ENCODE data around the gene CSPG4. TPM values are rescaled to one million over a fixed set of nuclear protein-coding genes. Genes with fewer than 3 reads are reported as not detected.
A peak's percentile ranks its signal among the peaks of the same experiment; 100 is the strongest.
"Not testable (repeated sequence)": the region's sequence is repeated elsewhere in the genome, so short reads cannot be mapped to it uniquely, and the experiment has no call there.

Gene CSPG4
- total RNA-seq, 2 donors from 2014 or later, result 0.02 TPM; not detected in 1

GRCh38 chr15:75682181-75683135 is 30.2 kb downstream of the CSPG4 start:
- no peak overlapping the region for H3K4me3 Mint-ChIP-seq
- H3K9me3 Mint-ChIP-seq, result no peaks in the 10 kb centered on the region
- no peaks in the 10 kb centered on the region for H3K4me1 Mint-ChIP-seq
- no peak overlapping the region for H3K27ac Mint-ChIP-seq
- no peak for ATAC-seq (replicated peaks)
- no peaks in the 10 kb centered on the region for H3K36me3 Mint-ChIP-seq (ENCODE audit: low read depth)
- no peaks in the 10 kb centered on the region for H3K27me3 Mint-ChIP-seq

GRCh38 chr15:75680007-75680789 is 32.5 kb downstream of the CSPG4 start:
- ATAC-seq (replicated peaks), result no peak
- Mint-ChIP-seq H3K4me1 (no peaks in the 10 kb centered on the region), H3K4me3 (no peak overlapping the region), H3K27me3 (no peaks in the 10 kb centered on the region), H3K9me3 (no peaks in the 10 kb centered on the region), H3K36me3 (ENCODE audit: low read depth) (no peaks in the 10 kb centered on the region), H3K27ac (peak overlapping the region; percentile 29)

- not testable (repeated sequence) for H3K4me1 Mint-ChIP-seq; H3K27me3 Mint-ChIP-seq; H3K4me3 Mint-ChIP-seq; H3K36me3 Mint-ChIP-seq (ENCODE audit: low read depth); H3K9me3 Mint-ChIP-seq; ATAC-seq (replicated peaks); H3K27ac Mint-ChIP-seq
Measured at GRCh38 chr15:75678324-75678690, 34.3 kb downstream of the CSPG4 start.

GRCh38 chr15:75677465-75678323 is 35.0 kb downstream of the CSPG4 start:
- no peaks in the 10 kb centered on the region for H3K27me3 Mint-ChIP-seq
- no peak overlapping the region for H3K4me3 Mint-ChIP-seq
- ATAC-seq (replicated peaks), result no peak
- no peak overlapping the region for H3K27ac Mint-ChIP-seq
- H3K9me3 Mint-ChIP-seq, result no peaks in the 10 kb centered on the region
- no peaks in the 10 kb centered on the region for H3K36me3 Mint-ChIP-seq (ENCODE audit: low read depth)
- H3K4me1 Mint-ChIP-seq, result no peaks in the 10 kb centered on the region

- Mint-ChIP-seq H3K27me3 (no peaks in the 10 kb centered on the region), H3K9me3 (no peaks in the 10 kb centered on the region), H3K4me1 (no peaks in the 10 kb centered on the region), H3K36me3 (ENCODE audit: low read depth) (no peaks in the 10 kb centered on the region), H3K27ac (no peak overlapping the region), H3K4me3 (no peak overlapping the region)
- ATAC-seq (replicated peaks), result no peak
Measured at GRCh38 chr15:75676688-75677464, 35.8 kb downstream of the CSPG4 start.

- Mint-ChIP-seq H3K4me3 (no peak overlapping the region), H3K36me3 (ENCODE audit: low read depth) (no peaks in the 10 kb centered on the region), H3K27ac (no peak overlapping the region), H3K27me3 (no peaks in the 10 kb centered on the region), H3K9me3 (no peaks in the 10 kb centered on the region), H3K4me1 (no peaks in the 10 kb centered on the region)
- no peak for ATAC-seq (replicated peaks)
Measured at GRCh38 chr15:75675579-75676404, 36.9 kb downstream of the CSPG4 start.

- no peaks in the 10 kb centered on the region for H3K36me3 Mint-ChIP-seq (ENCODE audit: low read depth)
- H3K27me3 Mint-ChIP-seq, result no peaks in the 10 kb centered on the region
- no peak overlapping the region for H3K4me3 Mint-ChIP-seq
- H3K9me3 Mint-ChIP-seq, result no peaks in the 10 kb centered on the region
- no peak for ATAC-seq (replicated peaks)
- no peaks in the 10 kb centered on the region for H3K4me1 Mint-ChIP-seq
- no peak overlapping the region for H3K27ac Mint-ChIP-seq
Measured at GRCh38 chr15:75674366-75674765, 38.3 kb downstream of the CSPG4 start.

- no peak for ATAC-seq (replicated peaks)
- H3K36me3 Mint-ChIP-seq (ENCODE audit: low read depth), result no peaks in the 10 kb centered on the region
- H3K27me3 Mint-ChIP-seq, result no peaks in the 10 kb centered on the region
- H3K4me1 Mint-ChIP-seq, result no peaks in the 10 kb centered on the region
- H3K4me3 Mint-ChIP-seq, result no peak overlapping the region
- no peak overlapping the region for H3K27ac Mint-ChIP-seq
- no peaks in the 10 kb centered on the region for H3K9me3 Mint-ChIP-seq
Measured at GRCh38 chr15:75673426-75674235, 39.0 kb downstream of the CSPG4 start.

GRCh38 chr15:75672646-75673425 is 39.8 kb downstream of the CSPG4 start:
- Mint-ChIP-seq H3K36me3 (ENCODE audit: low read depth) (no peaks in the 10 kb centered on the region), H3K9me3 (no peaks in the 10 kb centered on the region), H3K4me3 (no peak overlapping the region), H3K27ac (no peak overlapping the region), H3K4me1 (no peaks in the 10 kb centered on the region), H3K27me3 (no peaks in the 10 kb centered on the region)
- no peak for ATAC-seq (replicated peaks)

- ATAC-seq (replicated peaks), result no peak
- Mint-ChIP-seq H3K27me3 (no peaks in the 10 kb centered on the region), H3K4me3 (no peak overlapping the region), H3K4me1 (no peaks in the 10 kb centered on the region), H3K9me3 (no peaks in the 10 kb centered on the region), H3K36me3 (ENCODE audit: low read depth) (no peaks in the 10 kb centered on the region), H3K27ac (no peak overlapping the region)
Measured at GRCh38 chr15:75671730-75672602, 40.7 kb downstream of the CSPG4 start.

- peak overlapping the region; percentile 61 for H3K27ac Mint-ChIP-seq
- no peaks in the 10 kb centered on the region for H3K4me1 Mint-ChIP-seq
- H3K9me3 Mint-ChIP-seq, result no peaks in the 10 kb centered on the region
- ATAC-seq (replicated peaks), result no peak
- no peak overlapping the region for H3K4me3 Mint-ChIP-seq
- H3K36me3 Mint-ChIP-seq (ENCODE audit: low read depth), result no peaks in the 10 kb centered on the region
- H3K27me3 Mint-ChIP-seq, result no peaks in the 10 kb centered on the region
Measured at GRCh38 chr15:75669879-75670212, 42.8 kb downstream of the CSPG4 start.
